Gastrocnemius medialis (tissue), 4 donors: ENCODE data around the gene UFC1.

Experiments used
- CTCF ChIP-seq, 5 experiments: fragments of 450-650 bp in 3 of 5; fragments of 200-600 bp in 2 of 5; sonication (generic) in 2 of 5; IDR thresholded peaks in 4 of 5; conservative IDR thresholded peaks in 1 of 5; 1 replicate in 4 of 5; 2 replicates in 1 of 5; pipeline ENCODE4 v1.5.1; 2016 to 2019; ENCODE audit warnings: antibody characterized with exemption in 5 of 5, mild to moderate bottlenecking in 3 of 5, moderate library complexity in 3 of 5
- POLR2A ChIP-seq, 2 donors: fragments of 450-650 bp; IDR thresholded peaks; one replicate each; pipeline ENCODE4 v1.6.1; 2017; ENCODE audit warnings: antibody characterized with exemption in 2 of 2, mild to moderate bottlenecking in 2 of 2, moderate library complexity in 2 of 2

GRCh38 chr1:161179698-161180097 is 25.9 kb downstream of the UFC1 start:
- TF ChIP-seq CTCF (IDR thresholded peaks at IDR 0.05 in 4 of 5, conservative IDR thresholded peaks at IDR 0.05 in 1 of 5) (no peak), POLR2A (IDR thresholded peaks at IDR 0.05) (no peak)
